ENCODE results near the gene HOXD10.

Gene HOXD10

GRCh38 chr2:176129813-176130146 lies 13.2 kb downstream of the HOXD10 start:
- no peak overlapping the region for H3K27ac ChIP-seq
- TF ChIP-seq, protein P1, sequence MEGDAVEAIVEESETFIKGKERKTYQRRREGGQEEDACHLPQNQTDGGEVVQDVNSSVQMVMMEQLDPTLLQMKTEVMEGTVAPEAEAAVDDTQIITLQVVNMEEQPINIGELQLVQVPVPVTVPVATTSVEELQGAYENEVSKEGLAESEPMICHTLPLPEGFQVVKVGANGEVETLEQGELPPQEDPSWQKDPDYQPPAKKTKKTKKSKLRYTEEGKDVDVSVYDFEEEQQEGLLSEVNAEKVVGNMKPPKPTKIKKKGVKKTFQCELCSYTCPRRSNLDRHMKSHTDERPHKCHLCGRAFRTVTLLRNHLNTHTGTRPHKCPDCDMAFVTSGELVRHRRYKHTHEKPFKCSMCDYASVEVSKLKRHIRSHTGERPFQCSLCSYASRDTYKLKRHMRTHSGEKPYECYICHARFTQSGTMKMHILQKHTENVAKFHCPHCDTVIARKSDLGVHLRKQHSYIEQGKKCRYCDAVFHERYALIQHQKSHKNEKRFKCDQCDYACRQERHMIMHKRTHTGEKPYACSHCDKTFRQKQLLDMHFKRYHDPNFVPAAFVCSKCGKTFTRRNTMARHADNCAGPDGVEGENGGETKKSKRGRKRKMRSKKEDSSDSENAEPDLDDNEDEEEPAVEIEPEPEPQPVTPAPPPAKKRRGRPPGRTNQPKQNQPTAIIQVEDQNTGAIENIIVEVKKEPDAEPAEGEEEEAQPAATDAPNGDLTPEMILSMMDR (conservative IDR thresholded peaks at IDR 0.05) = no peak
- TF ChIP-seq ZFX (IDR thresholded peaks at IDR 0.05) = no peak

DNA sequence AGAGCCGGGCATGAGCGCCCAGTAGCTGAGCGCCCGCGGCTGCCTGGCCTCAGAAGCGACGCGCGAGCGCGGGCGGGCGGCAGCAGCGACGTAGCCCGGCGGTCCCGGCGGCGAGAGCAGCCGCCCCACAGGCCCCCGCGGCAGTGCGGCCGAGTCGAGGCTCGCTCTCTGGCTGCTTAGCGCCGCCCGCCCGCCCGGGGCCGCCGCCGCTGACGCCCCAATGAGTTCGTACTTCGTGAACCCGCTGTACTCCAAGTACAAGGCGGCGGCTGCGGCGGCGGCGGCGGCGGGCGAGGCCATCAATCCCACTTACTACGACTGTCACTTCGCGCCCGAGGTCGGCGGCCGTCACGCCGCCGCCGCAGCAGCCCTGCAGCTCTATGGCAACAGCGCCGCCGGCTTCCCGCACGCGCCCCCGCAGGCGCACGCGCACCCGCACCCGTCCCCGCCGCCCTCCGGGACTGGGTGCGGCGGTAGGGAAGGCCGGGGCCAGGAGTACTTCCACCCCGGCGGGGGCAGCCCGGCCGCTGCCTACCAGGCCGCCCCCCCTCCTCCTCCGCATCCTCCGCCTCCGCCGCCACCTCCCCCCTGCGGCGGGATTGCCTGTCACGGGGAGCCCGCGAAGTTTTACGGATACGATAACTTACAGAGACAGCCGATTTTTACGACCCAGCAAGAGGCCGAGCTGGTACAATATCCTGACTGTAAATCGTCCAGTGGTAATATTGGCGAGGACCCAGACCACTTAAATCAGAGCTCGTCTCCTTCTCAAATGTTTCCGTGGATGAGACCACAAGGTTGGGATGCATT lies 13.8 kb downstream of the HOXD10 start:
- TF ChIP-seq ZFX (IDR thresholded peaks at IDR 0.05) = no peak
- TF ChIP-seq, protein P1 (conservative IDR thresholded peaks at IDR 0.05) = no peak
- H3K27ac ChIP-seq = no peak overlapping the region

- H3K27ac ChIP-seq = no peak overlapping the region
Observed at GRCh38 chr2:176130957-176131847, 14.6 kb downstream of the HOXD10 start.

DNA sequence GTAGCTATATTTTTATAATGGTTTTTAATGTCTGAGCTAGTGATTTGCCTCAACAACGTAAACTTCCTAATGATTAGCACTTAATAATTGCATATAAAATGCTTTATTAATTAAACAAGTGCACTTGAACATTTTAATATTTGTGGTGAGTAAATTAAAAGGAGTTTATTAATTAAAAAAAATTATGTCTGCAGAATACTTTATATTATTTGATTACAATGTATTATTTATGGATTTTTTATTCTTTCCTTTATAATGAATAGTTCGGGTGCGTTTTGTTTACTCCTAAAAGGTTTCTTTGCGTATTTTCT lies 15.2 kb downstream of the HOXD10 start:
- H3K27ac ChIP-seq = no peak overlapping the region
- TF ChIP-seq, protein P1 (conservative IDR thresholded peaks at IDR 0.05) = no peak
- no peak for TF ChIP-seq ZFX (IDR thresholded peaks at IDR 0.05)

More at GRCh38 chr2:176130957-176131847, 14.6 kb downstream of the HOXD10 start:
- TF ChIP-seq ZFX (IDR thresholded peaks at IDR 0.05) = no peak
- TF ChIP-seq, protein P1 (conservative IDR thresholded peaks at IDR 0.05) = no peak

DNA sequence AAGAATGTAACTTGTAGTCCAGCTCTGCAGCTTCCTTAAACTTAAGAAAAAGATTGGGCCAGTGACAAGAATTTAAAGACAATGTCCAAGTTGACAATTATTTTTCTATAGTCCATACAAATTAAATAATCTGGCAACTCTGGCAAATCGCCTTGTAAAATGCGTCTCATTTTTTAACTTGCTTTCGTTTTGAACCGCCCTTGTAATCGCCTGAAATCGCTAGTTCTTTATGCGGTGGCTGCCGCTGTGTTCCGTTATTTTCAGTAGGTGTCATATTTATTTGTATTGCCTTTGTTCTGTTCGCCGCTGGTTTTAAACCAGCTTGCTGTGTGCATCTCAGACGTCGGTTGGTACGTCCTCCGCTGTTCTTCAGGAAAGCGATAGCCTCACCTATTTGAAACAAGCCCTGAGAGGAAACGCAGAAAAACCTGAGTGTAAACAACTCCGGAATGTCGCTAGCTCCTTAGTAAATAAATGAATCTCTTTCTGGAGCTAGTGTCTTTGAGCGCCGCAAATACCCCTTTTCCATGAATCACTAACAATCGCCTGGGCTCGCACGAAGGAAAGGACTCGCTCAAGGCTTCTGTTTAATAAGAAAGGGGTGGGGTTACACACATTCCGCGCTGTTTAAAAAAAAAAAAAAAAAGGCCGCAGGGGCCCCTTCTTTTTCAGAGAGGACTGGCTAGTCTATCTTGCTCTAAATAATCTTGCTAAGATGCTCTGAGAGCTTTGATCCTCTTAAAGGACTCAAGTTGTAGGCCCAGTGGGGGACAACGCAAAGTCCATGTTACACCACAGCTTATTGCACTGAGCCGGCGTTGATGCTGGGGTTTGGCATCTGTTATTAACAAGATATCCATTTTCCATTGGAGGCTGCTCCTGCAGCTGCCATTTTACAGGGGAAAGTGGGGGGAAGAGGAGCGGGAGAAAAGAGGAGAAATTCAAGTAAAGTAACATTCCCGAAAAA lies 15.9 kb downstream of the HOXD10 start:
- no peak for TF ChIP-seq ZFX (IDR thresholded peaks at IDR 0.05)
- TF ChIP-seq, protein P1 (conservative IDR thresholded peaks at IDR 0.05) = no peak
- no peak overlapping the region for H3K27ac ChIP-seq

GRCh38 chr2:176133389-176133788 lies 16.8 kb downstream of the HOXD10 start:
- TF ChIP-seq ZFX (IDR thresholded peaks at IDR 0.05) = no peak
- TF ChIP-seq, protein P1 (conservative IDR thresholded peaks at IDR 0.05) = no peak
- no peak overlapping the region for H3K27ac ChIP-seq
